ENCODE measurements around the gene PRKCH.
"Not testable (repeated sequence)": the region's sequence is repeated elsewhere in the genome, so short reads cannot be mapped to it uniquely, and the experiment has no call there.

Gene PRKCH

GRCh38 chr14:61308701-61309100 is 12.7 kb upstream of the PRKCH start:
- DNase-seq, result not testable (repeated sequence)

GRCh38 chr14:61315313-61315712 is 6.1 kb upstream of the PRKCH start:
- DNase-seq, result no peak

- DNase-seq, result no peak
These were observed 2.3 kb upstream of the PRKCH start for GRCh38 chr14:61319086-61319485.

GRCh38 chr14:61319706-61320105 is 1.7 kb upstream of the PRKCH start:
- DNase-seq, result no peak

DNA sequence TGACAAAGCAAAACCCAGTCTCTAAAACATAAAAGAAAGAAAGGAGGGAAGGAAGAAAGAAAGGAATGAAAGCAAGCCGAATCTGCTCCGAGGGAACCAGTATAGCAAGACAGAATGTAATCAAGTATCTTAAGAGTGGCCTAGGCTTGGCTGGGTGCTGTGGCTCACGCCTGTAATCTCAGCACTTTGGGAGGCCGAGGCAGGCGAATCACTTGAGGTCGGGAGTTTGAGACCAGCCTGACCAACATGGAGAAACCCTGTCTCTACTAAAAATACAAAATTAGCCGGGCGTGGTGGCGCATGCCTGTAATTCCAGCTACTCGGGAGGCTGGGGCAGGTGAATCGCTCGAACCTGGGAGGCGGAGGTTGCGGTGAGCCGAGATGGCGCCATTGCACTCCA is 1.2 kb upstream of the PRKCH start:
- not testable (repeated sequence) for DNase-seq

DNA sequence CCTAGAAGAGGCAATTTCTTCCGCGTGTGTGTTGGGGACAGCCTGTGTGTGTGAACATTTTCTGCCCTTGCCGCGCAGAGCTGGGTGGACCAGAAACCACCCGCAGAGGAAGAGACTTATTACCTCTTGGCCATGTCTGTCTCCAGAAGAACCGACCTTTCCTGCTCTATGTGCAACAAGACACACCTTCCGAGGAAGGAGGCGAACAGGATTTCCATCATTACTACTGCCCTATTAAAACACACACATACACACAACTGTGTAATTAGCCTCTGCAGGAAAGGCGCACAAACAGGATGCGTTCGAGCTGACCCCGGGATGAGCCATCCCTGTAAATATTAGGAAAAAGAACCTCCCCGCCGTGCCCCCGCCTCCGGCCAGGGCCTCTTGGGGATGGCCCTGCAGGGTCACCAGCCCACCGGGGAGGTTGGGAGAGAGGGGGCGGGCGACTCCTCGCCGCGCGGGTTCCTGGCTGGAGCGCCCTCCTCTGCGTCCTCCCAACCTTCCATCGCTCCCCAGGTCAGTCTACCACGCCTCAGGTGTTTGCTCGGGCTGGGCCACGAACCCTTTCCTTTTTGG is 484 bp upstream of the PRKCH start:
- DNase-seq, result no peak

DNA sequence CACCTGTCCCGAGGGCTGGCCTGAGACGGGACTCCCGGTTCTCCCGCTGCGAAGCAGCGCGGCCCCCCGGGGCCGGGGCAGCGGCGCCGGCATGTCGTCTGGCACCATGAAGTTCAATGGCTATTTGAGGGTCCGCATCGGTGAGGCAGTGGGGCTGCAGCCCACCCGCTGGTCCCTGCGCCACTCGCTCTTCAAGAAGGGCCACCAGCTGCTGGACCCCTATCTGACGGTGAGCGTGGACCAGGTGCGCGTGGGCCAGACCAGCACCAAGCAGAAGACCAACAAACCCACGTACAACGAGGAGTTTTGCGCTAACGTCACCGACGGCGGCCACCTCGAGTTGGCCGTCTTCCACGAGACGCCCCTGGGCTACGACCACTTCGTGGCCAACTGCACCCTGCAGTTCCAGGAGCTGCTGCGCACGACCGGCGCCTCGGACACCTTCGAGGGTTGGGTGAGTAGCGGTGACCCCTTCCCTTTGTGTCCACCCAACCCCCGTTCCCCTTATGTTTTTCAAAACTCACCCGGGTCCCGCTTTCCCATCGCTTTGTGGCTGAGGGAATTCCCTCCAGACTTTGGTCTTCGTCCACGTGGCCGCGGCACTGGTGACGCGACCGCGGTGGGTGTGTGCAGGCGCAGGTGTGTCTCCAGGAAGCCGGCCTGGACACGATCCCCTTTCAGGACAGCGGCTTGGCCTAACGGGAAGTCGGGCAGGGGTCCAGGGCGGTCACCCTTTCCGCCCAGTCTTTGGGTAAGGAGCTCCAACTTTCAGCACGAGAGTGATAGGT is 826 bp downstream of the PRKCH start:
- no peak for DNase-seq

DNA sequence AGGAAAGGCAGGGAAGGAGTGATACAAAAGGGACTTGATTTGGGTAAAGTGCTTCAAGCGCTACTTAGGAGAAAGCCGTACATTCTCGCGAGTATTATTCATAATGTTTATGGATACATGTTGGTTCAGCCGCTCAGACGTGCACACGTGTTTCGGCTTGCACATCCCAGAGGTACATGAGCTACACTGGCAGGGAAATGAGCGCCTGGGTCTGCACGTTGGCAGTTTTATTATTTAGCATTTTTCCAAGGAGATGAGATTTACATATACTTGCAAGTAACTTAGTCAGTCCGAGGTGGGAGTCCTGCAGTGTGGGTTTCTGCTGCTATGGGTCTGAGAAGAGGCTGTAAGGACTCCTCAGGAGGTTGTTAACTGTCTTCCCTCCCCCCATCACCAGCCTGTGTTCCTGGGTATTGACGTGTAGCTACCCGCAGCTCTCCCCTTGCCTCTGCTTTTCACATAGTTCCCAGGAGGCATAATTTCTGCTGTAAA is 1.5 kb downstream of the PRKCH start:
- DNase-seq, result no peak

DNA sequence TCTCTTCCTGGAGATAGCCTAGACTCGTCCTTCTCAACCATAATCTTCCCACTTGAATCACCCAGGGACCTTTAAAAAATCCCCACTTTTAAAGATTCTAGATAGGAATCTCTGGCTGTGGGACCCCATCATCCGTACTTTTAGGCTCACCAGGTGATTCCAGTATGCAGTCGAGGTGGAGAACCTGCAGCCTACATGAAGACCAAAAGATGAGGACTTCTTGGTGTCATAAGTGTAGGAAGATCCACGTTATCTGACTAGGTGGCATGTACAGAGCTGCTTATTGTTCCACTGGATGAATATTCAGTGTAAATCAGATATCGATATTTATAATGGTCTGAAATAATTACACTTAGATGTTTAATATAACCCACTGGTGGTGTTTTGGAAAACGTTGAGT is 2.6 kb downstream of the PRKCH start:
- DNase-seq, result no peak

DNA sequence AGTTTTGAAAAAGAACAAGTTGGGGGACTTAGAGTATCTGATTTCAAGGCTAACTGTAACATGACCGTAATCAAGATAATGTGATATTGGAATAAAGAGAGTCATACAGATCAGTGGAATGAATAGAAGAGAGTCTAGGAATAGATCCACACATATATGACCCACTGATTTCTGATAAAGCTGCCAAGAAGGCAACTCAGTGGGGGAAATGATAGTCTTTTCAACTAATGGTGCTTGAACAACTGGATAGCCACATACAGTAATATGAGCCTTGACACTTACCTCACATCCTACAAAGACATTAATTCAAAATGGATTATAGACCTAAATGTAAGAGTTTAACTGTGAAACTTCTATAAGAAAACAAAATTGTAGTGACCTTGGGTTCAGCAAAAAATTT is 3.8 kb downstream of the PRKCH start:
- no peak for DNase-seq

DNA sequence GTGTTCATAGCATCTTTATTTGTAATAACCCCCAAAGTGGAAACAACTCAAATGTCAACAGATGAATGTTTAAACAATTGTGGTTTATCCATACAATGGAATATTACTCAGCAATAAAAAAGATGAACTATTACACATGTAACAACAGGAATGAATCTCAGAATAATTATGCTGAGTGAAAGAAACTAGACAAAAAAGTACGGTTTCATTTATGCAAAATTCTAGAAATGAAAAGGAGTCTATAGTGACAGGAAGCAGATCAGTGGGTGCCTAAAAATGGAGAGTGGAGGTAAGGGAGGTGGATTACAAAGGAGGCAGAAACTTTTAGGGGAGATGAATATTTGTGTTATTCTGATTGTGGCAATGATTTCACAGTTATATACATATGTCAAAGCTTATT is 4.8 kb downstream of the PRKCH start:
- no peak for DNase-seq

DNA sequence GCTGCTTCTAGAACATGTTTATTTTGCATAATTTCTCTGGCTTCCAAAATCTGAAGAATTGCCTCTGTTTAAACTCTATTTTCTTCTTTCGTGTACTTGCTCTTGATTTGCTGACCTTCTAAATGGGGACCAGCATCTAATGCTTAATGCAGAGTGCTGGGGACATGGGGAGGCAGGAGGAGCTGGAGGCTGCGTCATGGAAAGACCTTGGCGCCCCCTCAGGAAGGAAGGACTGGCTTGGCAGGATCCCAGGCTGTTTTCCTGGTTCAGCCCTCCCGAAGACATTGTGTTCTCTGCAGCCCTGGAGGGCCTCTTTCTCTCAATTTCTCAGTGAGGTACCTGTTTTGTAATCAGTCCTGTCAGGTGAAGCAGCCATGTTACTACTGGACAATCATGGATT is 5.5 kb downstream of the PRKCH start:
- DNase-seq, result no peak

DNA sequence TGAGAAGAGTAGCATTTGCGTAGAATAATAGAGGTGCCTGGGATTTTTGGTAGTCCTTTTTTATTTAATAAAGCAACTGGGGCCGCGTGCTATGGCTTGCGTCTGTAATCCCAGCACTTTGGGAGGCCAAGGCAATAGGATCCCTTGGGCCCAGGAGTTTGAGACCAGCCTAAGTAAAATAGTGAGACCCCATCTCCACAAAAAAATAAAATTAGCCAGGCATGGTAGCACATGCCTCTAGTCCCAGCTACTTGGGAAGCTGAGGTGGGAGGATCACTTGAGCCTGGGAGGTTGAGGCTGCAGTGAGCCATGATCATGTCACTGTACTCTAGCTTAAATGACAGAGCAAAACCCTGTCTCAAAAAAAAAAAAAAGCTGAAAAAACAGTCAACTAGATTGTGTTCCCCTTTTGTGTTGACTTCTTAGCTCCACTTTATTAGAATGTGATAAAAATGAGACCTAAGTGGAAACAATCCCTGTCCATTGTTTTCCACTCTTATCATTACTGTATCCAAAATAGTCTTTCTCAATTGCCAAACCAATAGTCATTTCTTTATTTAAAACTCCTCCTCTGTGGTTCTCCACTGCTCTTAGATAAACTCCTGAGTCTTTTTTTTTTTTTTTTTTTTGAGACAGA is 7.4 kb downstream of the PRKCH start:
- no peak for DNase-seq

- no peak for DNase-seq
These were observed 8.2 kb downstream of the PRKCH start for GRCh38 chr14:61329478-61330051.

DNA sequence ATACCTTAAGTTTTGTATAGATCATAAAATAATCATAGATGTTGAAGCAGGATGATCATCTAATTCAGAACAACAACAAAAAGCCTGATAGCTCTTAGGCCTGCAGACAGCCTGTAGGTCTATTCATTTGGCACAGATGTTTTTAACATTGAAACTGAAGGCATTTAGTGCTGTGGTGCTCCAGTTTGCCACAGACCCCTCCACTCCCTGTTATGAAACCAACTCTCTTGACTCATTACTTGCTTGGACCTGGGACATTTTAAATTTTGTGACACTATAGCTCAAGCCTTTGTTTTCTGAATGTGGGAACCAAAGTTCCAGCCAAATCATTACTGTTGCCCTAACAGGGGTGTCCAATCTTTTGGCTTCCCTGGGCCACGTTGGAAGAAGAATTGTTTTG is 9.1 kb downstream of the PRKCH start:
- no peak for DNase-seq

DNA sequence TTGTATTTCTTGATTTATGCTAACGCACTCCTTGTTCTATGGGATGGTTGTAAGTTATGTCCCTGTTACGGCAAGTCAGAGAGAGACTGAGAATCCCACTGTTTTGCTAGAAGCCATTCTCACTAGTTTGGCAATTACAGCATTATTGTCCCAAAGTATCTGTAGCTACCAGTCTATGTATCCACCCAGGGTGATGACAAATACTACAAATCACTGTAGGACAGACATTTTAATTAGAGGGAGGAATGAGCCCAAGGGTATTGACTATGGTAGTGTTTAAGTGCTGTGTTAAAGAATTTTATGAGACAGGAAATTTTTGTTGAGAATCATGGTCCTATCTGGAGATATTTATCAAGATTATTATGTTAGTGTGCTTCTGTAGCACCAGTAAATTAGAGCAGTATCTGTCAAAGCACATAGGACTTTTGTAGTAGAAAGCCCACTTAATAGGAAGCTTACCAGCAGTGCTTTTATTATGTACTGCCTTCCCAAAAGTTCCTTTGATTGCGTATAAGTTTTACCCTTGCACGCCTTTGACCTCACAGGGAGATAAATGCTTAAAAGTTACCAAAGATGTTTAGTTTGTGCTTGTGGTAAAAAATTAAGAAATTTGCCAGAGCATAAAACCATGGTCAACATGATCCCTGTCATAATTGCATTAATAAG is 10.7 kb downstream of the PRKCH start:
- DNase-seq, result no peak

GRCh38 chr14:61332658-61333029 is 11.3 kb downstream of the PRKCH start:
- no peak for DNase-seq

DNA sequence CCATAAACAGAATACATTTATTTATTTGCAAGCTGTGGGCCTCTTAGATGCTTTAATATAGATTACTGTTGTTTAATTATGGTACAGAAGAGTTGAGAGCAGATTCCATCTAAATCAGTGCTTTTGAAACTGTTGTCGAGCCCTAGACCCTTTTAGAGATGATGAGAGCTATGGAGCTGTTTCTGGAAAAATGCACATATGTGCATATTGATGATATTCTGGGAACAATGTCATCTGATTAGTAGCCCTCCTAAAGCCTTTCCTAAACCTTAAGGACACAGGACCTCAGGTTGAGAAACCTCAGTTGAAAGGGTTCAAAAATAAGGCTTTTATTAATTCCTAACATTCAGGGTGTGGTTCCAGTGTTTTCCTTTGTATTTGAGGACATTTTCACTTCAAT is 11.7 kb downstream of the PRKCH start:
- DNase-seq, result no peak

DNA sequence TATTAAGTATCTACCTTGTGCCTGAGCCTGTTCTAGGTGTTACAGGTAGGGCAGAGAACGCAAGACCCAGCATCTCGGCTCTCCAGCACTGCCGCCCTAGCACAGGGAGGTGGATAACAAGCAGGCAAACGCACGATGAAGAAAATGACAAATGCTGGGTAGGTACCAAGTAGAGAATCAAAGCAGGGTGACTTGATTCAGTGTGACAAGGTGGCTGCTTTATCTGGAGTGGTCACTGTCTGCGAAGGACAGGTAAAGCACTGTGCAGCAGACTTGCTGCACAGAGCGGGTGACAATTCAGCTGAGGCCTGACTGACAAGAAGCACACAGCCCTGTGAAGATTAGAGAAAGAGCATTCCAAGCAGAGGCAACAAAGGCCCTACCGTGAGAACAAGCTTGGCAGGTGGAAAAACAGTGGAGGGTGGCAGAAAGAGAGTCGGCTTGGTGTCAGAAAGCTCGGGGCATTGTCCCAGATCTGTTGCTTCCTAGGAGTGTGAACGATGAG is 12.9 kb downstream of the PRKCH start:
- no peak for DNase-seq

- DNase-seq, result no peak
These were observed 13.7 kb downstream of the PRKCH start for GRCh38 chr14:61335049-61335448.

- DNase-seq, result no peak
These were observed 14.4 kb downstream of the PRKCH start for GRCh38 chr14:61335671-61336275.

GRCh38 chr14:61337893-61338292 is 16.5 kb downstream of the PRKCH start:
- DNase-seq, result no peak

DNA sequence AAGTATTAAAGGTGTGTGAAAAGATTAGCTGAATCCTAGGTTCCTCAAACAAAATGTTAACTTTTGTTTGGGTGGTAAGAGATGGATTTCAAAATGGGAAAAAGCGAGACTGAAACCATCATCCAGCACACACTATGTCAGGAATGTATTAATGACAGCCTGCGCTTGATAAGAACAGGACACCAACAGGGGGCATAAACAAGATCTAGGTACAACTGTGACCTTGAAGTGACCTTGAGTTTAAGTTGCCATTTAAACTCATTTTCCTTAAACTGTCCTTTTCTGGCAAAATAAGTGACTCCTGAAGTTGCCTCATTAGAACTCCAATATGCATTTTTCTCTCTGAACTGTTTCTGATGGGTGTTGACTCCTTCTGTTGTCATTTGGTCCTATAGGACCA is 17.1 kb downstream of the PRKCH start:
- no peak for DNase-seq

All from NCI-H774 (cell line).